Measurements from ENCODE around the gene ARHGAP45.
A peak's percentile ranks its signal among the peaks of the same experiment; 100 is the strongest.

The ARHGAP45 gene

DNA sequence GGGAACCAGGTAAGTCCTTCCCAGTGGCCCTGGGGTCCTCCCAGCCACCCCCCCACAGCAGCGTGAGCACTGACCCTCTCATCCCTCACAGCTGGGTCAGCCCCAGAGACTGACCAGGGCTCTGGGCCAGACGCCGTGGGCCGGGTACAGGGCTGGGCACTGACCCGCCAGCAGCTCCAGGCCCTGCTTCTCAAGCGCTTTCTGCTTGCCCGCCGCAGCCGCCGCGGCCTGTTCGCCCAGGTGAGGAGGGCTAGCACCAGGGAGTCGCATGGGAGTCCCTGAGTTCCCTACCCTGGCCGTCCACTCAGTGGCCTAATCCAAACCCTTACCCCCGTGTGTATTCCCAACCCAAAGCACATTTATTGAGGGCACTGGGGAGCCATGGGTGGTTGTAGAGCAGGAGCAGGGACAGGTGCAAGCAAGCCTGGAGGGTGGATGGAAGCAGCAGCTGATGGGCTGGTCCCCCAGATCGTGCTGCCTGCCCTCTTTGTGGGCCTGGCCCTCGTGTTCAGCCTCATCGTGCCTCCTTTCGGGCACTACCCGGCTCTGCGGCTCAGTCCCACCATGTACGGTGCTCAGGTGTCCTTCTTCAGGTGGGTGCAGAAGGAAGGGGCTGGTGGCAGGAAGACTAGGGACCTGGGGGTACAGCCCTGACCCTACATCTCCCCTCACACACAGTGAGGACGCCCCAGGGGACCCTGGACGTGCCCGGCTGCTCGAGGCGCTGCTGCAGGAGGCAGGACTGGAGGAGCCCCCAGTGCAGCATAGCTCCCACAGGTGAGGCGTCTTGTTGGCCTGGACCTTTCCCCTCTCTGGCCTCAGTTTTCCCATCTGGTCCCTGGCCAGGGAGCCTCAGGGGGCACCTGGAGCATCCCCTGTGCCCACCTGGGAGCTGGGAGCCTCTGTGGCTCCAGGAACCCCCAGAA is 12.6 kb upstream of the ARHGAP45 start:
- DNase-seq (ENCODE audit: low spot score), result no peak

DNA sequence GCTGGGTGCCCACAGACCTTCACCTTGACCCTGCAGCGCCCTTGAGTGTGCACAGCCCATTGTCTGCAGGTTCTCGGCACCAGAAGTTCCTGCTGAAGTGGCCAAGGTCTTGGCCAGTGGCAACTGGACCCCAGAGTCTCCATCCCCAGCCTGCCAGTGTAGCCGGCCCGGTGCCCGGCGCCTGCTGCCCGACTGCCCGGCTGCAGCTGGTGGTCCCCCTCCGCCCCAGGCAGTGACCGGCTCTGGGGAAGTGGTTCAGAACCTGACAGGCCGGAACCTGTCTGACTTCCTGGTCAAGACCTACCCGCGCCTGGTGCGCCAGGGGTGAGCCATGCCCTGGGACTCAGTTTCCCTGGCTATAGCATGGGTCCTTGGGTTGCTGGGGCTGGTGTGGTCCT is 11.9 kb upstream of the ARHGAP45 start:
- DNase-seq (ENCODE audit: low spot score), result no peak

DNA sequence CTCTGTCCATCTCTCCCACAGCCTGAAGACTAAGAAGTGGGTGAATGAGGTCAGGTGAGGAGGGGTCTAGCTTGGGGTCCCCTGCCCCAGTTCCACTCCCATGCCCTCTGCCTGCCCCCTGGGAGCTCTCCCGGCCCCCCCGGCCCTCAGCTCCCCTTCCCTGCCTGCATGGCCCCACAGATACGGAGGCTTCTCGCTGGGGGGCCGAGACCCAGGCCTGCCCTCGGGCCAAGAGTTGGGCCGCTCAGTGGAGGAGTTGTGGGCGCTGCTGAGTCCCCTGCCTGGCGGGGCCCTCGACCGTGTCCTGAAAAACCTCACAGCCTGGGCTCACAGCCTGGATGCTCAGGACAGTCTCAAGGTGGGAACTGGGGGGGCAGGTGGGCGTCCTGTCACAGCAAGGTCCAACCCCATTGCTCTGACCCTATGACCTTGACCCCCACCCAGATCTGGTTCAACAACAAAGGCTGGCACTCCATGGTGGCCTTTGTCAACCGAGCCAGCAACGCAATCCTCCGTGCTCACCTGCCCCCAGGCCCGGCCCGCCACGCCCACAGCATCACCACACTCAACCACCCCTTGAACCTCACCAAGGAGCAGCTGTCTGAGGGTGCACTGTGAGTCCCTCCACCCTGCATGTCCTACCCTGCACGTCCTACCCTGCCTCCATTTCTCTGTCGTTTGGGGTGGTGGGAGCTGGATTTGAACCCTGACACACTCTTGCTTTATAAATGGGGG is 10.9 kb upstream of the ARHGAP45 start:
- no peak for DNase-seq (ENCODE audit: low spot score)

DNA sequence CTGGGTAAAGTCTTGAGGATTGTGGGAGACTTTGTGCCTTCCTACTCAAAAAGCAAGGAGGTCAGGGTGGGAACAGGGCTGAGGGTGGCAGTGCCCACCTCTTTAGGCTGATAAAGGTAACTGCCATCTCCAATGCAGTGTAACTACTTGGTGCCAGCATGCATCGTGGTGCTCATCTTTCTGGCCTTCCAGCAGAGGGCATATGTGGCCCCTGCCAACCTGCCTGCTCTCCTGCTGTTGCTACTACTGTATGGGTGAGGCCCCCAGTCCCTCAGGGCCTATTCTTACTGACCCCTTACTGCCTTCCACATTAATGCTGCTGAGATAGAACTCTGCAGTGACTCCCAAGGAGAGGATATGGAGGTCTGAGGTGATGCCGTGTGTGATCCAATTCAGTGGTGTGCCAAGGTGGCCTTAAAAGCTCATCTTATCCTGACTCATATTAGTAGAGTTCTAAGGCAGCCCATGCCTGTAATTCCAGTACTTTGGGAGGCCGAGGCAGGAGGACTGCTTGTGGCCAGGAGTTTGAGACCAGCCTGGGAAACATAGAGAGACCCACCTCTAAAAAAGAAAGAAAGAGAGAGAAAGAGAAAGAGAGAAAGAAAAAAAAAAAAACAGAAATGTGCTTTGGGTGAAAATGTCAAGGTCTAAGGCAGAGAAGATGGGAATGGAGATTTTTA is 9.7 kb upstream of the ARHGAP45 start:
- DNase-seq (ENCODE audit: low spot score), result no peak

DNA sequence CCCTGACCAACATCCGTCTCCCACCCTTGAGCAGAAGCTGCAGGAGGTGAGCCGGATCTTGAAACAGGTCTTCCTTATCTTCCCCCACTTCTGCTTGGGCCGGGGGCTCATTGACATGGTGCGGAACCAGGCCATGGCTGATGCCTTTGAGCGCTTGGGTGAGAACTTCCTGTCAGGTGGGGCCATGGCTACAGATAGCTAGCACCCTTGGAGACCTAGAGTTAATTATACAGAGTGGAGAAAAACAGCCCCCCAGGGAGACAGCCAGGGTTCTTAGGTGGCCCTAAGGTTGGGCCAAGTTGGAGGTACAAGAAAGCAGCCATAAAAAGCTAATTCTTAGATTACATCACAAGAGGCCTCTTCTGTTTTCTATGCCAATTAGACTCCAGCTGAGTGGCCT is 8.9 kb upstream of the ARHGAP45 start:
- no peak for DNase-seq (ENCODE audit: low spot score)

DNA sequence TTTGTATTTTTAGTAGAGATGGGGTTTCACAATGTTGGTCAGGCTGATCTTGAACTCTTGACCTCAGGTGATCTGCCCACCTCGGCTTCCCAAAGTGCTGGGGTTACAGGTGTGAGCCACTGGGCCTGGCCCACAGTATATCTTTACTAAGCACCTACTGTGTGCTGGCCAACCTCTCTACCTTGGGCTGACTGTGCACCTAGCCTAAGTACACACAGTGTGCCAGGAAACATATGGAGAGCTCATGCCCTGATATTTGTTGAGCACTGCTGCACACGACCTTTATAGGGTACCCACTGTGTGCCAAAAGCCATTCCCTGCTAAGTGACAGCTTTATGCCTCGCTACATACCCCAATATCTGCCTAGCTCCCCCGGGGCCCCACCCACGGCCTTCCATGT is 6.3 kb upstream of the ARHGAP45 start:
- DNase-seq (ENCODE audit: low spot score), result no peak

DNA sequence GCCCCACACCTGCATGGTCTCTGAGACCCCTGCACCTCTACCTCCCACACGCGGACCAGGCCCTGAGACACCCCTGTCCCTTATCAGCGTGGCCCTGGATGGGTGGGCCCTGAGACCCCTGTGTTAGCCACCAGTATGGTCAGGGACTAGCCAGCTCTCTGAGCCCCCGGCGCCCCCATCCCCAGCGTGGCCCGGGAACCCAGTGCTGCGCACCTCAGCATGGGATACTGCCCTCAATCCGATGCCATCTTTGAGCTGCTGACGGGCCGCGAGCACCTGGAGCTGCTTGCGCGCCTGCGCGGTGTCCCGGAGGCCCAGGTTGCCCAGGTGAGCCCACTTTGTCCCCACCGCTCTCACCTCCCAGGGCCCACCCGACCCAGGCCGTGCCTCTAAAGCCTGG is 5.0 kb upstream of the ARHGAP45 start:
- DNase-seq (ENCODE audit: low spot score), result no peak

DNA sequence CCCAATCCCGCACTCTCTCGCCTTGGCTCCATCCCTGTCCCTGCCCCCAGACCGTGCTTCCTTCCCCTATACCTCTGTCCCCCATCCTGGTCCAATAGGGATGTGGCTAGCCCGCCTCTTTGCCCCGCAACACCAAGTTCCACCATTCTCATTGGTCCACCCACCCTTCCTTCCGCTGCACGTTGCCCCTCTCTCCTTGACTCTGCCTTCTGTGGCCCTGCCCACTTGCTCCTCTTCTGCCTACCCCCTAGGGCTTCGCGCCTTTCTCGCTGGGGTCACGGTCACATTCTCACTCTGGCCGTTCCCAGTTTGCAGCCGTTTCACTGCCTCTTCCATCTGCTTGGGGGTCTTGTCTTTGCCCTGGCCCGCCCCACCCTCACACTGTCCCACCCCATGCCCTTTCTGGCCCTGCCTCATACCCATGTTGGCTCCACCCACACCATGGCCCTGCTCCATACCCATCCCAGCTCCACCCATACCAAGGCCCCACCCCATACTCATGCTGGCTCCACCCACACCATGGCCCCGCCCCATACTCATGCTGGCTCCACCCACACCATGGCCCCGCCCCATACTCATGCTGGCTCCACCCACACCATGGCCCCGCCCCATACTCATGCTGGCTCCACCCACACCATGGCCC is 4.5 kb upstream of the ARHGAP45 start:
- no peak for DNase-seq (ENCODE audit: low spot score)

DNA sequence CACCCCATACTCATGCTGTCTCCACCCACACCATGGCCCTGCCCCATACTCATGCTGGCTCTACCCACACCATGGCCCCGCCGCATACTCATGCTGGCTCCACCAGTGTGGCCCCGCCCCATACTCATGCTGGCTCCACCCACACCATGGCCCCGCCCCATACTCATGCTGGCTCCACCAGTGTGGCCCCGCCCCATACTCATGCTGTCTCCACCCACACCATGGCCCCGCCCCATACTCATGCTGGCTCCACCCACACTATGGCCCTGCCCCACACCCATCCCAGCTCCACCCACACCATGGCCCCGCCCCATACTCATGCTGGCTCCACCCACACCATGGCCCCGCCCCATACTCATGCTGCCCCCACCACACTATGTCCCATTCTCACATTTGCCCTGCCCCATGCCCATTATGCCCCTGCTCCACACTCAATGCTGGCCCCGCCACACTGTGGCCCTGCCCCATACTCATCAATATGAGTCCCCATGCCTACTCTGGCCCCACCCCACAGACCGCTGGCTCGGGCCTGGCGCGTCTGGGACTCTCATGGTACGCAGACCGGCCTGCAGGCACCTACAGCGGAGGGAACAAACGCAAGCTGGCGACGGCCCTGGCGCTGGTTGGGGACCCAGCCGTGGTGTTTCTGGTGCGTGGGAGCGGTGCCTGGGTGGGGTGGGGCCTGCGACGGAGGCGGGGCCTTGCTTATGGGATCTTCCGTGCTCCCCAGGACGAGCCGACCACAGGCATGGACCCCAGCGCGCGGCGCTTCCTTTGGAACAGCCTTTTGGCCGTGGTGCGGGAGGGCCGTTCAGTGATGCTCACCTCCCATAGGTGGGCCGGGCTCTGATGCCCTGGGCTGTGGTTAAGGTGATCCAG is 3.7 kb upstream of the ARHGAP45 start:
- DNase-seq (ENCODE audit: low spot score), result no peak

DNA sequence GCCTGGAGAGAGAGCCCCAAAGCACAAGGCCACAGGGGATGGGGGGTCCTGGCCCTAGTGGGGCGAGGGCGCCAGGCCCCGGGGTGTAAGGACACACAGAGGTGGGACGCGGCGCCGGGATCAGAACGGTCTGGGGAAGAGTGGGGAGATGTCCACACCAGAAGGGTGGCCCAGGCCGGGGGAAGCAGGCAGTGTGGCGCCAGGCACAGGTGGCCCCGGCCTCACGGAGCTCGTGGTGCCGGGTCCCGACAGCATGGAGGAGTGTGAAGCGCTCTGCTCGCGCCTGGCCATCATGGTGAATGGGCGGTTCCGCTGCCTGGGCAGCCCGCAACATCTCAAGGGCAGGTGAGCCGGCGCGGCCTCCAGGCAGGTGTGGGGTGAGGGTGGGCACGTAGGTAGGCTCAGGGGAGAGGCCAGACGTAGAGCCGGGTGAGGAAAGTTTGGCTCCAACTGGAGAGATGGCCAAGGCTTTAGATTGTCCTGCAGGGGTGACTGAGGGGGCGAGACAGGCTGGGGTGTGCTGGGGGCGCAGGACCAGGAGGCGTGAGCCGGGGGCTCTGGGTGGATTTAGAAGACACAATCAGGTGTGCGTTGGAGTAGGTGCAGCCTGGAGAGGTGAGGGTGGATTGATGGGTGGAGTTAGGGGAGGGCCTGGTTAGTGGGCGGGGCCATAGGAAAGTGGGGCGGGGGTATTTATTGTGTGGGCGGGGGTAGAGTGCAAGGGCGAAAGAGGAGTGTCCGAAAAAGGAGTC is 2.9 kb upstream of the ARHGAP45 start:
- no peak for DNase-seq (ENCODE audit: low spot score)

DNA sequence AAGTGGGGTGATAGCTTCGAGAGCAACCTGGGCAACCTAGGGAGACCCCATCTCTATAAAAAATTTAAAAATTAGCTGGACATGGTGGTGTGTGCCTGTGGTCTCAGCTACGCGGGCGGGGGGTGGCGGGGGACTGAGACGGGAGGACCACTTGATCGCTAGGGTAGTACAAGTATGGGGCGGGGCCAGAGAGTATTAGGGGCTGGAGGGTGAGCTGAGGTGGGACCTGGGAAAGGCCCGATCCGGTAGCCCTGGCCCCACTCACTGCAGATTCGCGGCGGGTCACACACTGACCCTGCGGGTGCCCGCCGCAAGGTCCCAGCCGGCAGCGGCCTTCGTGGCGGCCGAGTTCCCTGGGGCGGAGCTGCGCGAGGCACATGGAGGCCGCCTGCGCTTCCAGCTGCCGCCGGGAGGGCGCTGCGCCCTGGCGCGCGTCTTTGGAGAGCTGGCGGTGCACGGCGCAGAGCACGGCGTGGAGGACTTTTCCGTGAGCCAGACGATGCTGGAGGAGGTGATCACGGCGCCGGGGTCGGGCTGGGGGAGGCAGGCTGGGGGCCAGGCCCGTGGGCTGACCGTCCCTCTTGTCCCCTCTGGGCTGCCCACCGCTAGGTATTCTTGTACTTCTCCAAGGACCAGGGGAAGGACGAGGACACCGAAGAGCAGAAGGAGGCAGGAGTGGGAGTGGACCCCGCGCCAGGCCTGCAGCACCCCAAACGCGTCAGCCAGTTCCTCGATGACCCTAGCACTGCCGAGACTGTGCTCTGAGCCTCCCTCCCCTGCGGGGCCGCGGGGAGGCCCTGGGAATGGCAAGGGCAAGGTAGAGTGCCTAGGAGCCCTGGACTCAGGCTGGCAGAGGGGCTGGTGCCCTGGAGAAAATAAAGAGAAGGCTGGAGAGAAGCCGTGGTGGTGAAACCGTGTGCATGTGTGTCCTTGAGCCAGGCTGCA is 2.0 kb upstream of the ARHGAP45 start:
- DNase-seq (ENCODE audit: low spot score), result peak; percentile 65

DNA sequence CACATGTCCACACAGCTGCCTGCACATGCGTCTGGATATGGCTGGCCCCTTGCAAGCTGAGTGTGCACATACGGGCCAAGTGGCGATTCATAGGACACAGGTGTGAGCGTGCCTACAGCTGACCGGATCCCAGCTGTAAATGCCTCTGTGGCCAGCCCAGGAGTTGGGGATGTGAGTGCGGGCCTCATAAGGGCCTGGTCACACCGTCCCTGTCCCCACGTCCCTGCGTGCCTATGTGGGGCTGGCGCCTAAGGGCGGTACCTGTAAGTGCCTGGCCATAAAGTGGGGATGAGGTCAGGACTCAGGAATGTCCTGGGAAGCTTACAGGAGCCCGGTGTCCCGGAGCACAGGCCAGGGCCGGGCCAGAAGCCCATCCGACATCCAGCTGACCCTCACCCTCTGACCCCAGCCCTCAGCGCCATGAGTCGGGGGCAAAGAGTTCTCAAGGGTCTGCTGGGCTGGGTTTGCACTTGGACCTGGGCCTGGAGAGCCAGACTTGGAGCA is 1.3 kb upstream of the ARHGAP45 start:
- DNase-seq (ENCODE audit: low spot score), result peak; percentile 80

DNA sequence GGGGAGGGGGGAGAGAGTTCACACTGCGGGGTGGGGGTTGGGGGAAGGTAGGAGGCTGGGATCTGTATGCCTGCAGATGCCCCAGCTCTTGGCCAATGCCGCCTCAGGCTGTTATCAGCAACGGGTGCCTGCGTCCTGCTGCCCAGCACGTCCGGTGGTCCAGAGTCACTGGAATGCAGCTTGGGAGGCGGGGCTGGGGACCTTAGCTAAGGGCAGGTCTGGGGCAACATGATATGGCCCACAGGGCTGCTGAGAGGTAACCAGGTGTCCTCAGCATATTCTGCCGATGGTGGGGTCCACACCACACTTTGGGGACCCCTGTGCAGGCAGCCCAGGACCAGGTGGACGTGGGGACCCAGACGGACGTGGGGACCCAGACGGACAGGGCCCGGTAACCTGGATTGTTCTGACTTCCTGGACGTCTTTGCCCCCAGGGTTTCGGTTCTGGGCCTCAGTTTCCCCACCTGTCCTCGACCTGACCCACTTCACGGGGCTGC is 668 bp upstream of the ARHGAP45 start:
- no peak for DNase-seq (ENCODE audit: low spot score)

DNA sequence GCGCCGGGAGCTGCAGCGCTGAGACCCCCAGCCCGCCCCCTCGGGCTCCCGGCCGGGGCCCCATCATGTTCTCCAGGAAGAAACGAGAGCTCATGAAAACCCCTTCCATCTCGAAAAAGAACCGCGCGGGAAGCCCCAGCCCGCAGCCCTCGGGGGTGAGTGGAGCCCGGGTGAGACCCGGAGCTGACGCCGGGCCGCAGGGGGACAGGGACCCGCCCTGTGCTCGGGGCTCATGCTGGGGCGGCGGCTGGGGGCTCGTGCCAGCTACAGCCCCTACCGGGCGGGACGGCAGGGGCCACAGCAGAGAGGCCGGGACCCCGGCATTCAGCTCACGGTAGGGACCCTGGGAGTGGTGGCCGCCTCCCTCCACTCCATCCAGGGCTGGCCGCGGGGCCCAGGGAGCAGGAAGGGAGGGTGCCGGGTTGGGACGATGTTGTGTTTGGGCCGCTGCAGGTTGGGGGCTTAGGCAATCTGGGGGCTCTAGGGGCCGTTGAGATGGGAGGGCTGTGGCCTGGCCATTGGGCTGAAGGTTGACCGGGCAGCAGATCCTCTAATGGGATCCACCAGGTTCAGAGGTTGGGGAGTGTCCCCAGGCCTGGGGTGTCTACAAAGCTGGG is 482 bp downstream of the ARHGAP45 start:
- DNase-seq (ENCODE audit: low spot score), result no peak

DNA sequence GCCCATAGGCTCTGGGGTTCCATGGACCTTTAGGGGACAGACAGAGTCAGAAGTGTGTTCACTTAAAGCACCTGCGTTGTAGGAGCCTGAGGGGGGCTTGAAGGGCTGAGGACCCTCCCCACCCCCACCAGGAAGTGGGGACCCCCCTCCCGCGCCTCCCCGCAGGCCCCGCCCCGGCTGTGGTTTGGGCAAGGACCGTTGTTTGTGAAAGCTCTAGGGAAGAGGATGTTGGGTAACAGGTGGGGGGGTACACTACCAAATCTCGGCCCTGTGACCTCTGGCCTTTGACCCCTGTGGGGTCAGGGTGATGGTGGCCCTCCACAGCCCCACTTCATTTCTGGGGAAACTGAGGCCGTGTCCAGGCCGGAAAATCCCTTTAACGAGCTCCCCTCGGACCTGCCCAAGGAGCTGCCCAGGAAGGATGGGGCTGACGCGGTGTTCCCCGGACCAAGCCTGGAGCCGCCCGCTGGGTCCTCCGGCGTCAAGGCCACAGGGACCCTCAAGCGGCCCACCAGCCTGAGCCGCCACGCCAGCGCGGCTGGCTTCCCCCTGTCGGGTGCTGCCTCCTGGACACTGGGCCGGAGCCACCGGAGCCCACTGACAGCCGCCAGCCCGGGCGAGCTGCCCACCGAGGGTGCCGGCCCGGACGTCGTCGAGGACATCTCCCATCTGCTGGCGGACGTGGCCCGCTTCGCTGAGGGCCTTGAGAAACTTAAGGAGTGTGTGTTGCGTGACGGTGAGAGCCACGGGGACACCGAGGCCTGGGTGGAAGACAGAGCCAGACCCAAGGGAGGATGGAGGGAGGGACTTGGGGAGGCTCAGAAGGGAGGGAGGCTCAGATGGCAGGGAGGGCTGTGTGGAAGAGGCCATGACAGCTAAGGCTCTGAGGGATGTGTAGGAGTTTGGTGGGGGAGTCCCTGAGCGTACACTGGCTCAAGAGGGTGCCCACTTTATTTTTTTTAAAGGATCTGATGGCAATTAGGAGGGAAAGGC is 1.3 kb downstream of the ARHGAP45 start:
- no peak for DNase-seq (ENCODE audit: low spot score)

DNA sequence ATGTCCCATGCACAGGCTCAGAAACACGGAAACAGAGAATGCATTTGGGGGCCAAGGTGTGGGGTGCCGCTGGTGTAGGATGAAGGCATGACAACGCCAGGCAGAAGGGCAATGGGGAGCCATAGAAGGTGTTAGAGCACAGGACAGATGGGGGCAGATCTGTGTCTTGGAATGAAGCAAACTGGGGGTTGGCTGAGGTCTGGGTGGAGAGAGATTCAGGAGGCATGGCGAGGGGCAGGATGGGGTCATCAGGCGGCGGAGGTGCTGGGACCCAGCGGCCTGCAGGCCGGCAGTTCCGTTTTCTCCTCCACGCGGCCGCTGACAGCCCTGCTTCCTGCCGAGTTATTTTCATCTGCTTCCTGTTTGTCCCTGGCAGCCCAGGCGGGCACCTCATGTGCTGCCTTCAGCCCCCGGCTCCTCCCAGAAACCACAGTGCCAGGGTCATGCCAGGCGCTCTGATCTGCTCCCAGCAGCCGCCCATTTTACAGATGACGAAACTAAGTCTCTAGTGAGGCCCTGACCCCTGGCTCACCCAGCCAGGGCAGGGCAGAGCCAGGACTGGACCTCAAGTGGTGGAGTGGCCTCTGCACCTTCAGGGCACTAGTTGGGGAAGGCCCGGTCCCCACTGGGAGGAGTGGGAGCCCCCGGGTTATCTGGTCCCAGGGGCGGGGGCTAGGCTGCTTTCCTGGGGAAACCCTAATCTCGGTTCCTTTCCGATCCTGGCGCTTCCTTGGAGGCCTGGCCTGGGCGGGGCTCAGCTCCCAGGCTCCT is 2.2 kb downstream of the ARHGAP45 start:
- DNase-seq (ENCODE audit: low spot score), result no peak

DNA sequence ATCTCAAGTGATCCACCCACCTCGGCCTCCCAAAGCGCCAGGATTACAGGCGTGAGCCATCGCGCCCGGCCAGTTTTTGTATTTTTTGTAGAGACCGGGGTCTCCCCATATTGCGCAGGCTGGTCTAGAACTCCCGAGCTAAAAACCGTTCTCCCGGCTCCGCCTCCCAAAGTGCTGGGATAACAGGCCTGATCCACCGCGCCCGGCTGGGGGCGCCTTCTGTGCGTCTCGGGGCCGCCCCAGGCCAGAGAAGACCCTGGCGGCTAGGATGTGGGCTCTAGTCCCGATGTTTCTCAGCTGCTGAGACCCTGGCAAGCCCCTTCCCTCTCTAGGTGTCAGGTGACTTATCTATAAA is 3.6 kb downstream of the ARHGAP45 start:
- no peak for DNase-seq (ENCODE audit: low spot score)
